Caco-2 (cell line): ENCODE results near the gene PDE7B. TPM values are rescaled to one million over a fixed set of nuclear protein-coding genes. Genes with fewer than 3 reads are reported as not detected.

Source experiments
- BruUV-seq: library from RNA; stranded (reverse); fragments of 400-500 nt; replicated peaks from 2 replicates; lab custom pipeline; 2021; lab: Mats Ljungman, UMichigan
- CTCF ChIA-PET: fragments of 300-600 bp; sonication (Branson Sonifier 250); formaldehyde crosslinking; loops from one replicate; lab custom pipeline; 2022; ENCODE audit warnings: antibody characterized with exemption; lab: Charles Lee
- POLR2A ChIA-PET: fragments of 300-600 bp; sonication (Branson Sonifier 250); formaldehyde crosslinking; loops from one replicate; lab custom pipeline; 2022; ENCODE audit warnings: antibody characterized with exemption; lab: Charles Lee
- DNase-seq, 2 experiments: peaks; one replicate each; pipeline versions ENCODE4 v3.0.0 to v3.0.0-alpha.2; 2020 to 2022
- H3K27me3 ChIP-seq: replicated peaks from 2 replicates; pipeline ENCODE4 v1.6.0; 2011; ENCODE audit warnings: low read length; ENCODE audit not compliant: control insufficient read depth, insufficient read depth
- H3K36me3 ChIP-seq: 2 replicates; pipeline ENCODE4 v1.5.1; 2011; ENCODE audit warnings: low read length; ENCODE audit not compliant: control insufficient read depth, insufficient read depth
- H3K4me1 ChIP-seq: fragments of 250-450 bp; sonication (Bioruptor Pico); 2 replicates; pipeline ENCODE4 v1.5.1; 2020; ENCODE audit warnings: mild to moderate bottlenecking
- H3K4me3 ChIP-seq: 2 replicates; pipeline ENCODE4 v1.5.1; 2011; ENCODE audit warnings: low read depth, mild to moderate bottlenecking, control low read depth, low read length
- H3K9me3 ChIP-seq: fragments of 250-450 bp; sonication (Bioruptor Pico); 2 replicates; pipeline ENCODE4 v1.5.1; 2020; ENCODE audit warnings: mild to moderate bottlenecking, moderate library complexity
- H3K27ac Mint-ChIP-seq: one replicate; pipeline ENCODE4 v1.8.0; 2022; ENCODE audit warnings: mixed read lengths; ENCODE audit not compliant: unreplicated experiment
- H3K27me3 Mint-ChIP-seq: one replicate; pipeline ENCODE4 v1.8.0; 2022; ENCODE audit warnings: mixed read lengths; ENCODE audit not compliant: insufficient read depth, unreplicated experiment
- H3K36me3 Mint-ChIP-seq: one replicate; pipeline ENCODE4 v1.8.0; 2022; ENCODE audit warnings: mild to moderate bottlenecking, mixed read lengths; ENCODE audit not compliant: insufficient read depth, unreplicated experiment
- H3K4me1 Mint-ChIP-seq: one replicate; pipeline ENCODE4 v1.8.0; 2022; ENCODE audit warnings: low read depth, mixed read lengths; ENCODE audit not compliant: unreplicated experiment
- H3K4me3 Mint-ChIP-seq: one replicate; pipeline ENCODE4 v1.8.0; 2022; ENCODE audit warnings: mild to moderate bottlenecking, moderate library complexity, mixed read lengths; ENCODE audit not compliant: unreplicated experiment
- H3K9me3 Mint-ChIP-seq: one replicate; pipeline ENCODE4 v1.8.0; 2022; ENCODE audit warnings: mixed read lengths; ENCODE audit not compliant: unreplicated experiment
- intact Hi-C: fragments of 100-400 bp; cut with micrococcal nuclease; formaldehyde crosslinking; loops from one replicate; pipeline ENCODE4 v1.10.0; 2022; ENCODE audit not compliant: unreplicated experiment
- total RNA-seq: library from RNA; stranded (reverse); gene quantifications from 2 replicates; pipeline ENCODE4 v1.2.3, GENCODE V29; 2022
- TF ChIP-seq, protein P1 (sequence below), 2 experiments: fragments of 200-600 bp in 1 of 2; IDR thresholded peaks; 1 replicate in 1 of 2; 2 replicates in 1 of 2; pipeline versions ENCODE4 v1.5.1 to v1.8.0; 2011 to 2022; ENCODE audit warnings: antibody characterized with exemption in 1 of 2, control low read depth in 1 of 2, inconsistent platforms in 1 of 2, low read depth in 1 of 2, low read length in 1 of 2, mild to moderate bottlenecking in 1 of 2, moderate library complexity in 1 of 2; ENCODE audit not compliant: insufficient read depth in 1 of 2, severe bottlenecking in 1 of 2, unreplicated experiment in 1 of 2

The PDE7B gene
- total RNA-seq, 1 experiment from 2014 or later, result not detected

GRCh38 chr6:136115941-136116340, 264.4 kb downstream of the PDE7B start:
- ChIA-PET CTCF (no interaction called here), POLR2A (no interaction called here)
- TF ChIP-seq, protein P1, sequence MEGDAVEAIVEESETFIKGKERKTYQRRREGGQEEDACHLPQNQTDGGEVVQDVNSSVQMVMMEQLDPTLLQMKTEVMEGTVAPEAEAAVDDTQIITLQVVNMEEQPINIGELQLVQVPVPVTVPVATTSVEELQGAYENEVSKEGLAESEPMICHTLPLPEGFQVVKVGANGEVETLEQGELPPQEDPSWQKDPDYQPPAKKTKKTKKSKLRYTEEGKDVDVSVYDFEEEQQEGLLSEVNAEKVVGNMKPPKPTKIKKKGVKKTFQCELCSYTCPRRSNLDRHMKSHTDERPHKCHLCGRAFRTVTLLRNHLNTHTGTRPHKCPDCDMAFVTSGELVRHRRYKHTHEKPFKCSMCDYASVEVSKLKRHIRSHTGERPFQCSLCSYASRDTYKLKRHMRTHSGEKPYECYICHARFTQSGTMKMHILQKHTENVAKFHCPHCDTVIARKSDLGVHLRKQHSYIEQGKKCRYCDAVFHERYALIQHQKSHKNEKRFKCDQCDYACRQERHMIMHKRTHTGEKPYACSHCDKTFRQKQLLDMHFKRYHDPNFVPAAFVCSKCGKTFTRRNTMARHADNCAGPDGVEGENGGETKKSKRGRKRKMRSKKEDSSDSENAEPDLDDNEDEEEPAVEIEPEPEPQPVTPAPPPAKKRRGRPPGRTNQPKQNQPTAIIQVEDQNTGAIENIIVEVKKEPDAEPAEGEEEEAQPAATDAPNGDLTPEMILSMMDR (IDR thresholded peaks at IDR 0.05; ENCODE audit: insufficient read depth in 1 of 2, low read depth in 1 of 2, low read length in 1 of 2, severe bottlenecking in 1 of 2, unreplicated experiment in 1 of 2), result no peak
- BruUV-seq, result no TSS peak
- H3K4me1 Mint-ChIP-seq, result peaks cover 13% of the 10 kb centered on the region
- no peak overlapping the region for H3K4me3 Mint-ChIP-seq
- no peaks in the 10 kb centered on the region for H3K36me3 Mint-ChIP-seq
- Histone ChIP-seq H3K27me3 (no peaks in the 10 kb centered on the region), H3K36me3 (no peaks in the 10 kb centered on the region), H3K4me1 (no peaks in the 10 kb centered on the region), H3K4me3 (no peak overlapping the region), H3K9me3 (no peaks in the 10 kb centered on the region)
- no peak overlapping the region for H3K27ac Mint-ChIP-seq
- no peaks in the 10 kb centered on the region for H3K9me3 Mint-ChIP-seq
- H3K27me3 Mint-ChIP-seq, result peaks cover under 1% of the 10 kb centered on the region
- intact Hi-C loops, result no loop called here
- DNase-seq, result no peak

GRCh38 chr6:136117081-136117480, 265.6 kb downstream of the PDE7B start:
- no TSS peak for BruUV-seq
- Histone ChIP-seq H3K36me3 (no peaks in the 10 kb centered on the region), H3K27me3 (no peaks in the 10 kb centered on the region), H3K9me3 (no peaks in the 10 kb centered on the region), H3K4me3 (no peak overlapping the region), H3K4me1 (no peaks in the 10 kb centered on the region)
- Mint-ChIP-seq H3K9me3 (no peaks in the 10 kb centered on the region), H3K4me3 (no peak overlapping the region), H3K4me1 (peaks cover 13% of the 10 kb centered on the region), H3K27ac (no peak overlapping the region), H3K36me3 (no peaks in the 10 kb centered on the region), H3K27me3 (peaks cover 3% of the 10 kb centered on the region)
- CTCF ChIA-PET, result no interaction called here
- DNase-seq, result no peak
- TF ChIP-seq, protein P1 (IDR thresholded peaks at IDR 0.05; ENCODE audit: insufficient read depth in 1 of 2, low read depth in 1 of 2, low read length in 1 of 2, severe bottlenecking in 1 of 2, unreplicated experiment in 1 of 2), result no peak
- intact Hi-C loops, result no loop called here
- POLR2A ChIA-PET, result no interaction called here

DNA sequence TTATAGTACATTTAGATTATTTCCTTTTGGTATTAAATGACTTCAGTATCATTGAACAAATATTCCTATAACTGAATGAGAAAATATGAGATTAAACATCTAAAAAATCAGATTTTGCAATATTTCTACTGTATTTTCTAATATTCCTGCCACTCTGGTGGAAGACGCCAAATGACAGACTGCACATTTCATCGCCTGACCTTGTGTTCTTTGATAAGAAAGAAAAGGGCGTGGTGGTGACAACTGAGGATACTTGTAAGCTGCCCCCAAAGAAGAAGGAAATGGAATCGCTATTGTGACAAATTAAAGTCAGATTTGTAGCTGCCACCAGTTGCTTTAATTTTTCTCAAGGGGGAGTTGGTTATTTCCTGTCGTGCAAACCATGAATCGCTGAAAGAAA, 267.3 kb downstream of the PDE7B start:
- DNase-seq, result no peak
- Histone ChIP-seq H3K4me1 (no peaks in the 10 kb centered on the region), H3K4me3 (no peak overlapping the region), H3K36me3 (no peaks in the 10 kb centered on the region), H3K27me3 (no peaks in the 10 kb centered on the region), H3K9me3 (no peaks in the 10 kb centered on the region)
- ChIA-PET CTCF (no interaction called here), POLR2A (no interaction called here)
- intact Hi-C loops, result no loop called here
- TF ChIP-seq, protein P1 (IDR thresholded peaks at IDR 0.05; ENCODE audit: insufficient read depth in 1 of 2, low read depth in 1 of 2, low read length in 1 of 2, severe bottlenecking in 1 of 2, unreplicated experiment in 1 of 2), result no peak
- Mint-ChIP-seq H3K9me3 (no peaks in the 10 kb centered on the region), H3K27me3 (peaks cover 3% of the 10 kb centered on the region), H3K27ac (no peak overlapping the region), H3K4me1 (peaks cover 13% of the 10 kb centered on the region), H3K4me3 (no peak overlapping the region), H3K36me3 (no peaks in the 10 kb centered on the region)
- BruUV-seq, result no TSS peak
